Amniotic stem cell (primary cell): ENCODE data around the gene MXD1.
"Not testable (repeated sequence)": the region's sequence is repeated elsewhere in the genome, so short reads cannot be mapped to it uniquely, and the experiment has no call there.

Experiments used
- DNase-seq: peaks from one replicate; lab custom pipeline; 2025; lab: John Stamatoyannopoulos, UW

Gene MXD1, protein sequence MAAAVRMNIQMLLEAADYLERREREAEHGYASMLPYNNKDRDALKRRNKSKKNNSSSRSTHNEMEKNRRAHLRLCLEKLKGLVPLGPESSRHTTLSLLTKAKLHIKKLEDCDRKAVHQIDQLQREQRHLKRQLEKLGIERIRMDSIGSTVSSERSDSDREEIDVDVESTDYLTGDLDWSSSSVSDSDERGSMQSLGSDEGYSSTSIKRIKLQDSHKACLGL

GRCh38 chr2:69914950-69915945 lies at the start of gene MXD1:
Gene MXD1 (plus strand): TSS chr2:69915109. CDS start chr2:69915331, 222 bp downstream.
- no peak for DNase-seq

- DNase-seq, result no peak
Observed at GRCh38 chr2:69888451-69888850, 26.5 kb upstream of the MXD1 start.

DNA sequence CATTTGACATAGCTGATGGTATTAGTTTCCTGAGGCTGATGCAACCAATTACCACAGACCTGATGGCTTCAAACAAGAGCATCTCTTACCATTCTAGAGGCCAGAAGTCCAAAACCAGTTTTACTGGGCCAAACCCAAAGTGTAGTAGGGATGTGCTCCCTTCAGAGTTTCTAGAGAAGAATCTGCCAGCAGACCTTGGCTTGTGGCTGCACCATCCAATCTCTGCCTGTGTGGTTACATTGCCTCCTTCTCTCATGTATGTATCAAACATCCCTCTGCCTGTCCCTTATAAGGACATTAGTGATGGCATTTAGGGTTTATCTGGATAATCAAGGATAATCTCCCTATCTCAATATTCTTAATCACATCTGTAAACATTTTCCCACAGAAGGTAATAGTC lies 25.6 kb upstream of the MXD1 start:
- no peak for DNase-seq

GRCh38 chr2:69890881-69891280 lies 24.0 kb upstream of the MXD1 start:
- no peak for DNase-seq

DNA sequence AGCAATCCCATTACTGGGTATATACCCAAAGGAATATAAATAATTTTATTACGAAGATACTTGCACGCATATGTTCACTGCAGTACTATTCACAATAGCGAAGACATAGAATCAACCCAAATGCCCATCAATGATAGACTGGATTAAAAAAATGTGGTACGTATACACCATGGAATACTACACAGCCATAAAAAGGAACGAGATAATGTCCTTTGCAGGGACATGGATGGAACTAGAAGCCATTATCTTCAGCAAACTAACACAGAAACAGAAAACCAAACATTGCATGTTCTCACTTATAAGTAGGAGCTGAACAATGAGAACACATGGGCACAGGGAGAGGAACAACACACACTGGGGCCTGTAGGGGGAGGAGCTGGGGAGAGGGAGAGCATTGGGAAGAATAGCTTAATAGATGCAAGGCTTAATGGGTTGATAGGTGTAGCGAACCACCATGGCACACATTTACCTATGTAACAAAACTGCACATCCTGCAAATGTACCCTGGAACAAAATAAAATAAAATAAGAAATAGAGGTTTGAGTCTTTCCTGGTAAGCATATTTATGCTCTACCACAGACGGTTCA lies 22.0 kb upstream of the MXD1 start:
- DNase-seq, result not testable (repeated sequence)

DNA sequence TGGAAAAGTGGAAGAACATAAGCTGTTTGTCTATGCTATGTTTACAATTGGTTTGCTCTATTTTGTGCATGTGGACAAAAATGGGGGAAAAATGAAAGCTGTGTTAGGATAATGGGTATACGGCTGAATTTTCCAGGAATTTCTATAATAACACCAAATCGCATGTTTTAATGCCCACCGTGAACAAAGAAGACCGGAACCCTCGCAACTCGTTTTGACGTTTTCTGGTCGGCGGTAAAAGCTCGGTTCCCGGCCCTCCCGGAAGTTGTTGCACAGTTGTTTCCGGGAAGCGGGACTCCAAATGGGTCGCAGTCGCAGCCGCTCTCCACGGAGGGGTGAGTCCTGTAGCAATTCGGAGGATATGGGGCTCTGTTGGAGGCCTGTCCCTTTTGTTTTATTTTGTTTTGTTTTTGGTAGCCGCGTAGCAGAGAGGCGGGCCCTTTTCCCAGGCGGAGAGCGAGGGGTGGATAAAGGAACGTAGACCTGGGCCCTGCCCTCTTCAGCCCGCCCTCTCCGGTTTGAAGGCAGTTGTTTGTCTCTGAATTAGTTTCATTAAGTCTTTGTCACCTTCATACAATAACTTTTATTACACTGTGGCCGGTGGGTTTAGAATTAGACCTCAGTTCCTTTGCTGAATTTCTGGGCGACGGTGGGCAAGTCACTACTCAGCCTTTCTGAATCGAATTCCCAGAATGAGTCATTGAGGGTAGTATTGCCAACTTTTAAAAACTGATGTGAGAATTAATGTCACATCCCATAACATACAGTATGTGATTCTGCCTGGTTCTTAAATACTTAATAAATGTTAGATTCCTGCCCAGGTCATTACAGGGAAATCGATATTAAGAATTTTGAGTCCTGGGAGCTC lies 21.0 kb upstream of the MXD1 start, which contains the start of gene SNRNP27:
SNRNP27 (plus strand) TSS at position 273 of the 868 bp plus-strand sequence; CDS start at position 302, 29 bp downstream.
- DNase-seq, result peak; percentile 32

DNA sequence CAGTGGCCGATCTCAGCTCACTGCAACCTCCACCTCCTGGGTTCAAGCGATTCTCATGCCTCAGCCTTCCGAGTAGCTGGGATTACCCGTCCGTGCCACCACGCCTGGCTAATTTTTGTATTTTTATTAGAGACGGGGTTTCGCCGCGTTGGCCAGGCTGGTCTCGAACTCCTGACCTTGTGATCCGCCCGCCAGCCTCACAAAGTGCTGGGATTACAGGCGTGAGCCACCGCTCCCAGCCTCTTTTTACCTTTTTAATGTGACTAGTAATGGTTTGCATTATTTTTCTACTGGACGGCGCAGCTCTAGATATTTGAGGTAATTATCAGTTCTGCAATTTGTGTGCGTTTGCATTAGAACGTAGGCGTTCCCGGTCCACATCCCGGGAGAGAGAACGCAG lies 20.2 kb upstream of the MXD1 start:
- not testable (repeated sequence) for DNase-seq

DNA sequence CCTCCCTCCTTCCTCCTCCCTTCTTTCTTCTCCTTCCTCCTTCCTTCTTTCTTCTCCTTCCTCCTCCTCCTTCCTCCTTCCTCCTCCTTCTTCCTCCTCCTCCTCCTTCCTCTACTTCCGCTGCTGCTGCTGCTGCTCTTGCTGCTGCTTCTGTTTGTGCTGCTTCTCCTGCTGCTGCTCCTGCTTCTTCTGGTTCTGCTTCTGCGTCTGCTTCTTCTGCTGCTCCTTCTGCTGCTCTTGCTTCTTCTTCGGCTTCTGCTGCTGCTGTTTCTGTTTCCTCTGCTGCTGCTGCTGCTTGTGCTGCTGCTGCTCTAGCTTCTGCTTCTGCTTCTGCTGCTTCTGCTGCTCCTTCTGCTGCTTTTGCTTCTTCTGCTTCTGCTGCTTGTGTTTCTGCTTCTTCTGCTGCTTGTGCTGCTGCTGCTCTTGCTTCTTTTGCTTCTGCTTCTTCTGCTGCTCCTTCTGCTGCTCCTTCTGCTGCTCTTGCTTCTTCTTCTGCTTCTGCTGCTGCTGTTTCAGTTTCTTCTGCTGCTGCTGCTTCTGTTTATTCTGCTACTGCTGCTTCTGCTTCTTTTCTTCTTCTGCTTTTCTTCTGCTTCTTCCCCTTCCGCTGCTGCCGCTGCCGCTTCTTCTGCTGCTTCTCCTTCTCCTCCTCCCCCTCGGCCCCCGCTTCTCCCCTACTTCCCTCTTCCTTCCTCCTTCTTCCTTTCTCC lies 12.5 kb upstream of the MXD1 start:
- no peak for DNase-seq

DNA sequence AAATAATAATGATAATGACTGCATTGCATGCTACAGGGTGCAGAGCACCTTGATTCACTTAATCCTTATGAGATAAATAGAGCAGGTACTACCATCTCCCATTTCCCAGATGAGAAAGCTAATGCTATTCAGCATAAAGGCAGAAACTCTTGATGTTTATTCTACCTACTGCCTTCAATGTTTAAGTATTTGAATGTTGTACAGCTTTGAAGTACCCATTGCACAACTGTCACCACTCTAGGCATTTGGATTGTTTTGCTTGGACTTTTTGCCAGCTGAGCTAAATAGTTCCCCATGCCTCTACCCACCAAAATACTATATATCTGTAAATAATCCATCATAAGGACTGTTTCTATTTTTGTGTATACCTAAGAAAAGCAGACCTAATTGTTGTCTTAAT lies 7.7 kb upstream of the MXD1 start:
- DNase-seq, result no peak

- DNase-seq, result peak; percentile 18
Observed at GRCh38 chr2:69911985-69912563, 2.8 kb upstream of the MXD1 start.

- peak; percentile 100 for DNase-seq
Observed at GRCh38 chr2:69914164-69914949, 552 bp upstream of the MXD1 start.

DNA sequence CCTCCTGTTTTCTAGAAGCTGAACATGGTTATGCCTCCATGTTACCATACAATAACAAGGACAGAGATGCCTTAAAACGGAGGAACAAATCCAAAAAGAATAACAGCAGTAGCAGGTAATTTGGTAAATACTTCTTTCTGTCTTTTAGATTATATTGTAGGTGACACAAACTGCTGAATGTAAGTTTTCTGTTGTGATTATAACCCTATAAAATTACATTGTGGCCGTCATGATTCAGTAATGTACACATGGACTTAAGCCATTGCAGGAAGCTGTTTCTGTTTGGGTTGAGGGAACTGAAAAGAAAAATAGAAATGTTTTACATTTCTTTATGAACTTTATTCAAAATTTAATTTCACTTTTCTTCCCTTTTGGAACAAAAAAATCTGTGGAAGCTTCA lies 1.2 kb downstream of the MXD1 start:
- DNase-seq, result no peak

- peak; percentile 22 for DNase-seq
Observed at GRCh38 chr2:69917852-69918251, 2.9 kb downstream of the MXD1 start.

GRCh38 chr2:69918401-69918800 lies 3.5 kb downstream of the MXD1 start:
- no peak for DNase-seq

GRCh38 chr2:69923116-69923515 lies 8.2 kb downstream of the MXD1 start:
- DNase-seq, result no peak

DNA sequence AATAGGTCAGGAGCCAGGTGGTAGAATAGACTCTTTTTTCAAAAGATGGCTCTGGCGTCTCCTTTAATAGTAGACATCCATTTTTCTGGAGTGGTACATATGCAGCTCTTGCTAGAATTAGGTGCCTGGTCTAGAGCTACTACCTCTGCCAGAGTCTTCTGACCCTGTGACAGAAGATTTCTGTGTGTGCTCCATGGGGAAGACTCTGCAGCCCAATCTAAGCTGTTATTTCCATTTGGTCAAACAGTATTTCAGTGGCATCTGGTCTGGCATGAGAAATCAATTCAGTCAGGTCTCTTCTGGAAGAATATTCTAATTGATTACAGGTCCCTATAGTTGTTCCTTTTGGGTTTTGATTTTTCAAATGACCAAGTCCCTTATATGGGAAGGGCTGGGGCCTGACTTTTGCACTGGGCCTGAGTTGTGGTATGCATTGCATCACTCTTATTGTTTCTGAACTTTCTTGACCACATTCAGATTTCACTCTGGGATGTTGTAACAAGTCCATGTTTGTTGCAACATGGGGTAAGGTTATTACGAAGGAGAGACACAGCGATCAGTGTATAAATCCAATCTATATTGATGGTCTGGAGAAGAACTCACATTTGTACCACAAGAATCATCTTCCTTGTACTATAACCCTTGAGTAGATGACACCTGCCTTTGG lies 12.1 kb downstream of the MXD1 start:
- DNase-seq, result no peak

- DNase-seq, result no peak
Observed at GRCh38 chr2:69931832-69932595, 17.1 kb downstream of the MXD1 start.

GRCh38 chr2:69932596-69932922 lies 17.6 kb downstream of the MXD1 start:
- DNase-seq, result no peak
